ENCODE results near the gene TMEM117.
"Not testable (repeated sequence)": the region's sequence is repeated elsewhere in the genome, so short reads cannot be mapped to it uniquely, and the experiment has no call there.

TMEM117 gene

DNA sequence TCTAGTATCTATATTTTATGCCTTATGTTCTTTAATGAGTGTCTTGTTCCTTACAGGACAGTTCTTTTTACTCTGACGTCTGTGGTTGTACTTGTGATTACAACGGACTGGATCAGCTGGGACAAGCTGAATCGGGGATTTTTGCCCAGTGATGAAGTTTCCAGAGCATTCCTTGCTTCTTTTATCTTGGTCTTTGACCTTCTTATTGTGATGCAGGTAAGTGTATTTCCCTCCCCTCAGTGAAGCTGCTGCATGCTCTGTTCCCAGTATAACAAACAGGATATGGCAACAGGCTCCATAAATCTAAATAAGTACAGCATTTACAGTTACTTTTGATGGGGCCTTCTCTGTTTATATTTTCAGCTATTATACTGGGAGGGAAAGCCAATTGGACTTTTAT lies 463.6 kb downstream of the TMEM117 start:
- DNase-seq (ENCODE audit: low read depth), result no peak

- DNase-seq (ENCODE audit: low read depth), result no peak
These were observed 471.8 kb downstream of the TMEM117 start for GRCh38 chr12:44307506-44308168.

- DNase-seq (ENCODE audit: low read depth), result no peak
These were observed 477.3 kb downstream of the TMEM117 start for GRCh38 chr12:44313188-44313587.

DNA sequence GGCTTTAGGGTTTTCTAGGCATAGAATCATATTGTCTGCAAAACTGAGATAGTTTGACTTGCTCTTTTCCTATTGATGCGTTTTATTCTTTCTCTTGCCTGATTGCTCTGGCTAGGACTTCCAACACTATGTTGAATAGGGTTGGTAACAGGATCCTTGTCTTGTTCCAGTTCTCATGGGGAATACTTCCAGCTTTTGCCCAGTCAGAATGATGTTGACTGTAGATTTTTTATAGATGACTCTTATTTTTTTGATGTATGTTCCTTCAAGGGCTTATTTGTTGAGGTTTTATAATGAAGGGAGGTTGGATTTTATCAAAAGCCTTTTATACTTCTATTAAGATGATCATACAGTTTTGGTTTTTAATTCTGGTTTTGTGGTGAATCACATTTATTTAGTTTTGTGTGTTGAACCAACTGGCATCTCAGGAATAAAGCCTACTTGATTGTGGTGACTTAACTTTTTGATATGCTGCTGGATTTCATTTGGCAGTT lies 478.2 kb downstream of the TMEM117 start:
- DNase-seq (ENCODE audit: low read depth), result no peak

DNA sequence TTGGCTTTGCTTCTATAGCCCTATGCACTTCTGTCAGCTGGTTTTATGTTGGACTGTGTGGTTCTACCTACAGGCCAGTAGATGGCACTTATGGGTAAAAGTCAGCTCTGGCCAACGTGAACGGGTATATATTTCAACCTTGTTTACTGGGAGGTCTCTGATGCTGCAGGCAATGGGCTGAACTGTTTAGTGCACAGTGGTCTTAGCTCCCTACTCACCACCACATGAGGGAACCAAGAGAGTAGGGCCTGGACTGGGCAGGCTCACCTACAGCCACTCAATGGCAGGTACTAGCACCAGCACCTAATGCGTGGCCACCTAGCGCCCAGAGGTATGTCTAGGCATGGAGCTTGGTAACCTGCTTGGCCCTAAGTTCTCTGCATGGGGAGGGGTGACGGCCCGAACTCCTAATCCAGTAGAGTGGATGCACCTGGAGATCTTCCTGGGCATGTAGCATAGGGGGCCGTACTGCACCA lies 481.8 kb downstream of the TMEM117 start:
- no peak for DNase-seq (ENCODE audit: low read depth)

GRCh38 chr12:44331269-44331668 lies 495.4 kb downstream of the TMEM117 start:
- no peak for DNase-seq (ENCODE audit: low read depth)

DNA sequence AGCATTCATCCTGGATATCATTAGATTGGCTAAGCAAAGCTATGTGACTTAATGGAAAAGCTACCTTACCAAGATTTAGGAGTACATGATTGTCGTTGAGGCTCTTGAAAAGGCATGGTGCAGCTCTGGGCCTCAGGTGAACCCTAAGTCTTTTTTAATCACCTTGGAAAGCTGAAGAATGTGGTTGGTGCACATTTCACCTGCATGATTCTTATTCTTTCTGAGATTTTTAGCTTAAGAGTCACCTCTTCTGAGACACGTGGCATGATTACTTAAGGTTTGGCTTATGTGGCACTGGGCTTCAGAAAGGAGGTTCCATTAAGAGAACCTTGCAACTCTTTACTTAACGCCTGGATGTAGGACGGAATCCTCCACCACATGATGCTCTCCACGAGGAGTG lies 498.5 kb downstream of the TMEM117 start:
- DNase-seq (ENCODE audit: low read depth), result no peak

DNA sequence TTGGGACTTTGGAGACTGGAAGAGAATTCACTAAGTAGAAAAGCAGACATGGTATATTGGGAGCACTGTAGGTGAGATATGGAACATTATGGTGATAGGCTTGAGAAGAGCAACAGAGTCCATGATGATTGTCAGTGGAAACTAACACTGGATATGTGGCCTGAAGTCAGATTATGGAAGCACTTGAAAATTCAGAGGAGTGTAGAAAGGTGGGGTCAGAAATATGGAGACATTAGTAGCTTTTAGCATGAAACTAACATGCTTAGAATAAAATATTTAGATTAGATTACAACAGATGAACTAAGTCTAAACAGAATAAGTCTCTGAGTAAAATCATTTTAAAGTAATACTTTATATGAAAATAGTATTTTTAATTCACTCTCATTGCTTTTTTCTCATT lies 499.1 kb downstream of the TMEM117 start:
- no peak for DNase-seq (ENCODE audit: low read depth)

- DNase-seq (ENCODE audit: low read depth), result no peak
These were observed 500.7 kb downstream of the TMEM117 start for GRCh38 chr12:44336577-44336976.

DNA sequence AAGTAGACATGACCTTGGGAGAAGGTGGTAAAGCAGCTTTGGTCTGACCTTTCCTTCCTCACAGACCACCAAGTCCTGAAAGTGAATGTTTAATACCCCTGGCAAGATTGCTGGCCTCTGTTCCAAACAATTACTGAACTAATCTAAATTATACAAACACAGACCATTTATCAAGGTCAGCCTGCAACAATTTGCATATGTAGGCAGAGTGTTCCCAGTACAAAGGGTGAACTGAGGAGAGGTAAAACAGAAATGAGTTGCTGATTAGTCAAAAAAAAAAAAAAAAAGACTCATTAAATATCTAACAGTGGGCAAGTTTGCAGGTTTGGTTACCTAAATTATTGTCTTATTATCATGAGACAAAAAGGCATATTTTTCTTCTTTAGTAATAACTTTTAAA lies 506.5 kb downstream of the TMEM117 start:
- no peak for DNase-seq (ENCODE audit: low read depth)

- no peak for DNase-seq (ENCODE audit: low read depth)
These were observed 511.3 kb downstream of the TMEM117 start for GRCh38 chr12:44347145-44347544.

DNA sequence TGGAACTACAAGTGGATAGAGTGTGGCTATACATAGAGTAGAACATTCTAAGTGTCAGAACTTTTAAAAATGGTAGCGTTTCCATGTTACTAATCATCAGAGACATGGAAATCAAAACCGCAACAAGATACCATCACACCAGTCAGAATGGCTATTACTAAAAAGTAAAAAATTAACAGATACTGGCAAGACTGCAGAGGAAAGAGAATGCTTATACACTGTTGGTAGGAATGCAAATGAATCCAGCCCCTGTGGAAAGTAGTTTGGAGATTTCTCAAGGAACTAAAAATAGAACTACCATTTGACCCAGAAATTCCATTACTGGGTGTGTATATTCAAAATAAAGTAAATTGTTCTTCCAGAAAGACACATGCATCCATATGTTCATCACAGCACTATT lies 521.6 kb downstream of the TMEM117 start:
- no peak for DNase-seq (ENCODE audit: low read depth)

- DNase-seq (ENCODE audit: low read depth), result no peak
These were observed 522.8 kb downstream of the TMEM117 start for GRCh38 chr12:44358636-44359035.

- no peak for DNase-seq (ENCODE audit: low read depth)
These were observed 527.1 kb downstream of the TMEM117 start for GRCh38 chr12:44362947-44363346.

DNA sequence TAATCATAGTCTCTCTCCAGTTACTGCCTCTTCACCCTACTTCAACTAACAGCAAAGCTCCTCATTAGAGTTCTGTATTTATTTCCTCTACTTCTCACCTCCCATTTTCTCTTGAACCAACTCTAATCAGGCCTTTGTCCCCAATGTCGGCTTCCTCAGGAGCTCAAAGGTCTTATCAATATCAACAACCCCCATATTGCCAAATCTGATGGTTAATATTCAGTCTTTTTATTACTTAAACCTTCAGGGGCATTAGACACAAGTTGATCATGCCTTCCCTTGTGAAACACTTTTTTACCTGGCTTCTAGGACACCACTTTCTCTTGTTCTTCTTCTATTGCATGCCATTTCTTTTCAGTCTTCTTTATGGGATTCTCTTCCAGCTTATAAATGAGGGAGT lies 531.3 kb downstream of the TMEM117 start:
- no peak for DNase-seq (ENCODE audit: low read depth)

DNA sequence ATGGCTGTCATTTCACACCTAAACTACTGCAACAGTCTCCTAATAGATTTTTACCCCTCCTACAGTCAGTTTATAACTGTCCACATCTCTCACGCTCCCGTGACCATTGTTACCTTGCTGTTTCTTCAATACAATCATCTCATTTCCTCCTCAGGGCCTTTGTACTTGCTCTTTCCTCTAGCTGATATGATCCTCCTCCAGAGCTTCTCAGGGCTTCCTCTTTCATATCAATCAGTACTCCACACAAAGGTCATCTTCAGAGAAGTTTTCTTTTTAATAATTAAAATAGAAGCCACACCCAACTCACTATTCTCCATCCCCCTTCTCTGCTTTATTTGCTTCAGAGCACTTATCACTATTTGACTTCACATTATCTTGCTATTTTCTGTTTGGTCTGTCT lies 532.0 kb downstream of the TMEM117 start:
- DNase-seq (ENCODE audit: low read depth), result no peak

GRCh38 chr12:44369998-44370397 lies 534.1 kb downstream of the TMEM117 start:
- DNase-seq (ENCODE audit: low read depth), result no peak

GRCh38 chr12:44370982-44371381 lies 535.1 kb downstream of the TMEM117 start:
- DNase-seq (ENCODE audit: low read depth), result no peak

GRCh38 chr12:44372259-44372658 lies 536.4 kb downstream of the TMEM117 start:
- DNase-seq (ENCODE audit: low read depth), result no peak

- DNase-seq (ENCODE audit: low read depth), result no peak
These were observed 539.8 kb downstream of the TMEM117 start for GRCh38 chr12:44375694-44376093.

DNA sequence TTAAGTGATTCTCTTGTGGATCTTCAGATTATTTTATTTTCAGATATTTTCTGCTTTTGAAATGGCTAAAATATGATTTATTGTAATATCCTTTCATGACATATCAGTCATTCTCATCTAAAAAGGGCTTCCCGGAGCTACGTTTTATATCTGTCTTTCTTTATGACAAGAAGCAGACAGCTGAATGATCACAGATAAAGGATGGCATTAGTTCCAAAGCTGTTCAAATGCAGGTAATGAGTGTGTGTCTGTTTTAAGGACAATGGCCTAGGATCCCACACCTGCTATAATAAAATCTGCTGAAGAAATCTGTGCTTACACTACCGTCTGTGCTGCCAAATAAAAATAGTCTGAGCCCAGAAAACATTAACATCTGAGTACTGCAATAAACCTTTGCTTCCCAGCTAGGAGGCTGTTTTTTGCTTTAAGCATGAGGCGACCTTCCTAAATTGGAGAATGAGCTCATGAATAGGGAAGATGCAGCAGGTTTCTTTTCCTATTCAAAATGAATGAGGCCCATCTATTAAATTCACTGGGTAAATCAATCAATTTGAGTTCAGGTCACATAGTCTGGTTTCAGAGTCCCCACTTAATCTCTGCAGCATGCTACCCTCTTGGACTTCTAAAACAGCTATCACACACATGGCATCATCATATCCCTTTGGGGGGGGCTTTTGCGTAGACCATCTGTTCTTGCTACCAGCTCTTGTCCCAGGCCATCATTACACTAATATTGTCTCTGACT lies 541.7 kb downstream of the TMEM117 start:
- no peak for DNase-seq (ENCODE audit: low read depth)

DNA sequence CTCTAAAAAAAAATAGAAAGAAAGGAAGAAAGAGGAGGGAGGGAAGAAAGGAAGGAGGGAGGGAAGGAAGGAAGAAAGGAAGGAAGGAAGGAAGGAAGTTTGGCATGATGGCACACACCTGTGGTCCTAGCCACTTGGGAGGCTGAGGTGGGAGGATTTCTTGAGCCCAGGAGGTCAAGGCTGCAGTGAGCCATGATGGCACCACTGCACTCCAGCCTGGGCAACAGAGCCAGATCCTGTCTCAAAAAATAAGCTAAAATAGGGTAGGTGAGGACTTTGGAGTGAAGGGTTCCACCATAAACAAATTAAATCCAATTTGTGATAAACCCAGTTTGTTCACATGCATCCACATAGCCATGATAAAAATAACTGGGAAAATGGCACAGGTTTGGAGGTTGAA lies 543.2 kb downstream of the TMEM117 start:
- DNase-seq (ENCODE audit: low read depth), result not testable (repeated sequence)

DNA sequence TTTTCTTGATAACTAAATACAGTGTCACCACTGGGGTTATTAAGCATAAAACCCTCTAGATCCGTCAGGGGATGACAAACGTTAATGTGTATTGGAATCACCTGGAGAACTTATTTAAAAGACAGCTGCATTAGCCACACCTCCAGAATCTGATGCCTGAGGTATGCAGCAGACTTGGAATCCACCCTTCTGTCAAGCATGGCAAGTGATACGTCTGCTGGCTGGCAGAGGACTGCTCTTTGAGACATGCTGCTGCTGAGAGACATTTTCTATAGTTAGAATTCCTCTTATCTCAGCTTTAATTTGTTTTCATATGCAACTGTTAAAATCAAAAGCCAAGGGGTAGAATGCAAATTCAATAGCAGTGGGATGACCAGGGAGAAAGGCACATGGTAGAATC lies 544.0 kb downstream of the TMEM117 start:
- no peak for DNase-seq (ENCODE audit: low read depth)

GRCh38 chr12:44380861-44381260 lies 545.0 kb downstream of the TMEM117 start:
- DNase-seq (ENCODE audit: low read depth), result no peak

Measured in stimulated activated CD8-positive, alpha-beta memory T cell treated with anti-CD3 and anti-CD28 coated beads, Interleukin-12 subunit alpha, Interleukin-12 subunit beta, amount 100 ng/mL, for 1 hour (primary cell).